K562 (cell line): ENCODE measurements around the gene CTSH. TPM values are rescaled to one million over a fixed set of nuclear protein-coding genes. Genes with fewer than 3 reads are reported as not detected.

ENCODE experiments used
- ATF7 ChIP-seq: fragments of 450-650 bp; IDR thresholded peaks from 2 replicates; pipeline ENCODE4 v1.7.1; 2014; ENCODE audit warnings: mild to moderate bottlenecking, moderate library complexity
- CBFA2T3 ChIP-seq: fragments of 450-650 bp; IDR thresholded peaks from 2 replicates; pipeline ENCODE4 v1.6.1; 2017
- DPF2 ChIP-seq: fragments of 450-650 bp; IDR thresholded peaks from 2 replicates; pipeline ENCODE4 v1.6.1; 2016
- ESRRA ChIP-seq: fragments of 450-650 bp; IDR thresholded peaks from 2 replicates; pipeline ENCODE4 v1.6.1; 2014; ENCODE audit warnings: low read depth, mild to moderate bottlenecking, moderate library complexity, borderline replicate concordance
- FOXJ2 ChIP-seq: fragments of 200-800 bp; sonication (Bioruptor generic); IDR thresholded peaks from 2 replicates; pipeline ENCODE4 v1.6.1; 2016; ENCODE audit warnings: missing genetic modification characterization, missing compliant biosample characterization
- GATA2 ChIP-seq: sonication (generic); formaldehyde crosslinking; IDR thresholded peaks from 2 replicates; pipeline ENCODE4 v1.4.0; 2020; ENCODE audit warnings: mild to moderate bottlenecking, missing genetic modification reagents
- MAFF ChIP-seq: IDR thresholded peaks from 2 replicates; pipeline ENCODE4 v1.6.1; 2012; ENCODE audit warnings: low read length, improper control_type of control experiment
- MAFK ChIP-seq: IDR thresholded peaks from 2 replicates; pipeline ENCODE4 v1.6.1; 2011; ENCODE audit warnings: low read length, improper control_type of control experiment
- MEIS2 ChIP-seq: fragments of 450-650 bp; IDR thresholded peaks from 2 replicates; pipeline ENCODE4 v1.6.1; 2014; ENCODE audit warnings: mild to moderate bottlenecking; ENCODE audit not compliant: partially characterized antibody
- NBN ChIP-seq: fragments of 450-650 bp; IDR thresholded peaks from 2 replicates; pipeline ENCODE4 v1.6.1; 2016; ENCODE audit warnings: low read depth, mild to moderate bottlenecking
- POLR2G ChIP-seq: fragments of 200-400 bp; formaldehyde crosslinking; IDR thresholded peaks from 2 replicates; pipeline ENCODE4 v1.6.1; 2017; ENCODE audit warnings: low read depth, mild to moderate bottlenecking, antibody characterized with exemption, low read length, moderate library complexity
- RAD51 ChIP-seq: fragments of 450-650 bp; IDR thresholded peaks from 2 replicates; pipeline ENCODE4 v1.7.1; 2016; ENCODE audit warnings: low read depth, mild to moderate bottlenecking, borderline replicate concordance
- TFE3 ChIP-seq: fragments of 450-650 bp; formaldehyde crosslinking; IDR thresholded peaks from 2 replicates; pipeline ENCODE4 v1.4.0; 2020; ENCODE audit warnings: mild to moderate bottlenecking, mixed read lengths
- ZFX ChIP-seq: sonication (generic); formaldehyde crosslinking; IDR thresholded peaks from 2 replicates; pipeline ENCODE4 v1.8.0; 2022; ENCODE audit warnings: mild to moderate bottlenecking, missing genetic modification reagents, moderate library complexity
- ZNF263 ChIP-seq: sonication (generic); formaldehyde crosslinking; IDR thresholded peaks from 2 replicates; pipeline ENCODE4 v1.8.0; 2022; ENCODE audit warnings: mild to moderate bottlenecking, missing genetic modification reagents, borderline replicate concordance
- ZNF316 ChIP-seq: fragments of 450-650 bp; IDR thresholded peaks from 2 replicates; pipeline ENCODE4 v1.6.1; 2016
- ZNF830 ChIP-seq: fragments of 250-450 bp; sonication (Bioruptor Pico); IDR thresholded peaks from 2 replicates; pipeline ENCODE4 v1.5.0; 2021; ENCODE audit warnings: mild to moderate bottlenecking
- polyA plus RNA-seq, 8 experiments: library from polyadenylated mRNA; depleted of rRNA in 4 of 8; stranded (reverse) in 5 of 8; unstranded in 3 of 8; fragments of >200 nt; fragmentation: Nextera tagmentation in 2 of 8; fragmentation: Illumina TruSeq in 1 of 8; extraction: Ambion mirVana in 2 of 8; extraction: Trizol in 1 of 8; gene quantifications; 2 replicates each; pipeline versions ENCODE4 v1.2.1 to v1.2.3, GENCODE V29; 2011 to 2014; ENCODE audit warnings: inconsistent platforms in 1 of 8, missing spikeins in 1 of 8
- total RNA-seq, 7 experiments: library from RNA; depleted of rRNA in 6 of 7; stranded (reverse); fragments of >200 nt in 6 of 7; fragmentation: Illumina TruSeq in 2 of 7; extraction: Trizol in 2 of 7; gene quantifications; 2 replicates each; pipeline versions ENCODE4 v1.2.1 to v1.2.3, GENCODE V29; 2011 to 2021; ENCODE audit warnings: low replicate concordance in 1 of 7

CTSH gene
- total and polyA plus RNA-seq, 9 of the 15 experiments (the other 6 are each of a cell fraction or from before 2014, with no cell fraction given): 15.0 to 462 (median 173) TPM

- TF ChIP-seq RAD51 (peak; percentile 77), DPF2 (peak; percentile 59; the same call in 1 of the 2 replicates), ZNF263 (CRISPR knock-in tag) (peak; percentile 16; the same call in 1 of the 2 replicates), ZFX (CRISPR knock-in tag) (0 out of 2 replicates have a peak, but pooled peaks have one; percentile 6), FOXJ2 (tag) (peak; percentile 38; the same call in 1 of the 2 replicates), MEIS2 (peak; percentile 74), MAFF (peak; percentile 80), NBN (peak; percentile 50; the same call in 1 of the 2 replicates), ESRRA (peak; percentile 73), TFE3 (CRISPR knock-in tag) (peak; percentile 96), MAFK (peak; percentile 81), ATF7 (peak; percentile 49), GATA2 (CRISPR knock-in tag) (peak; percentile 50; the same call in 1 of the 2 replicates), POLR2G (peak; percentile 26; the same call in 1 of the 2 replicates), ZNF830 (CRISPR knock-in tag) (0 out of 2 replicates have a peak, but pooled peaks have one; percentile 67), ZNF316 (peak; percentile 97), CBFA2T3 (peak; percentile 32; the same call in 1 of the 2 replicates)
Measured at GRCh38 chr15:78902281-78903032, 42.4 kb downstream of the CTSH start (continued).
